ENCODE measurements around the gene CHTF18.
"Not testable (repeated sequence)": the region's sequence is repeated elsewhere in the genome, so short reads cannot be mapped to it uniquely, and the experiment has no call there.

The CHTF18 gene

DNA sequence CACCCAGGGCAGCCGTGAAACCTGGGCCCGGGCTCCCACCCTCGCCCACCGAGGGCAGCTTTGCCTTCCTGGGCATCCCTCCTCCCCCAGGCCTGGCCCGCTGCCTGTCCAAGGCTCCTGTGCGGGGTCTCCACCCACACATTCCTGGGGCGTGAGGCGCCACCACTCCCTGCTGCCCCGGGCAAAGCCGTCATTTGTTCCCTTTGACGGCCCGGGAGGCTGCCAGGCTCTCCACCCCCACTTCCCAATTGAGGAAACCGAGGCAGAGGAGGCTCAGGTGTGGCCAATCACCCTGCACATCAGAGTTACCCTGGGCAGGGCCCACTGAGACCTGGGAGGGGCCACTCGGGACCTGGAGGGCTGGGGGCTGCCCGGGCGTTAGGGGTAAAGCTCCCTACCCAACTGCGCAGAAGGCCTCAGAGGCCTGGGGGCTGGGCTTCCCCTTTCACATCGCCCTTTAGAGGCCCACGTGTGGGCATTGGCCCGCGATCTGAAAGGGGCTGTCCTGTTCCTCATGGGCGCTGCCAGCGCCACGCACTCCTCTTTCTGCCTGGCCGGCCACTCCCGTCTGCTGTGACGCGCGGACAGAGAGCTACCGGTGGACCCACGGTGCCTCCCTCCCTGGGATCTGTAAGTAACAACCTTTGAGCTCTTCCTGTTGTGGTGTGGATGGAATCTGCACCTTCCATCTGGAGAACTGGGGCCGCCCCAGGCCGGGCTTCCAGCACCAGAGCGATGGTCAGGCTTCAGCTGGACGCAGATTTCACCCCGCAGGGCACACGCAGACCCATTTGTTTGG lies 27.7 kb upstream of the CHTF18 start, which contains the start of gene MSLN:
Gene MSLN (plus strand): TSS at position 190 of the 799 bp plus-strand sequence. CDS start 1,947 bp downstream, outside the sequence.
- no peak for DNase-seq

DNA sequence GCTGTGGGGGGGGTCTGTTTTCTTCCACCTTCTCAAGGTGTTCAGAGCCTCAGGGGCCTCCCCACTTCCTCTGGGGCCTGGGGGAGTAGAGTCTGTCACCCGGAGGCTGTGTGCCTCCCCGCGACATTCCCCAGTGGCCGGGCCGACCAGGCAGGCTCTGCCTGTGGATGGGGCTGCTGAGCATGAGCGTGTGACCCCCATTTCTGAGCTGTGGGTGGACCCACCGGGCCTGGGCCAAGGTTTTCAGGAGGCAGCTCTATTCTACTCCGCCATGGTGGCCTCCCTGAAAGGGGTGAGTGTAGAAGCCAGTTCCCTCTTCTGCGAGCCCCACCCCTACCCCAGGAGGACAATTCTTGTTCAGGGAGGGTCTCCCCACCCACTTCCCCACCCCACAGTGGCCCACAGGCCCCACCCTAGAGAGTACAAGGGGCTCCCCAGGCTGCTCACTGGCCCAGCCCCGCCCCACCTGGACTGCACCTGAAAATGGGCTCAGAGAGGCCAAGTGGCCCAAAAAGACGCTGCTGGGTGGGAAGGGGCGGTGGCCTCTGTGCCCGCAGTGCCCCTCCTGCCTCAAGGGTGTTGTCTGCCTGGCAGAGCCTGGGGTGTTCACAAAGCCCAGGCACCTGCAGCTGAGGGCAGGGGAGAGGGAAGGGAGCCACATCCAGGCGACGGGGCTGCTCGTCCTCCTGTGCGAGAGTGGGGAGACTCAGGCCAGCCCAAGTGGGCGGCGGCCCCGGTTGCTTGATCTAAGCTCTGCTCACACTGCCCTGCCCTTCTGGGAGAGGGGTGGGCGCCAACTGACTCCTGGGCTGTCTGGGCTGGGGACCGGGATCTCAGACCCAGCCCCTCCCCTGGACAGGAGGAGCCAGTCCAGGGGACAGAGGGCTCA lies 26.6 kb upstream of the CHTF18 start:
- DNase-seq: no peak

DNA sequence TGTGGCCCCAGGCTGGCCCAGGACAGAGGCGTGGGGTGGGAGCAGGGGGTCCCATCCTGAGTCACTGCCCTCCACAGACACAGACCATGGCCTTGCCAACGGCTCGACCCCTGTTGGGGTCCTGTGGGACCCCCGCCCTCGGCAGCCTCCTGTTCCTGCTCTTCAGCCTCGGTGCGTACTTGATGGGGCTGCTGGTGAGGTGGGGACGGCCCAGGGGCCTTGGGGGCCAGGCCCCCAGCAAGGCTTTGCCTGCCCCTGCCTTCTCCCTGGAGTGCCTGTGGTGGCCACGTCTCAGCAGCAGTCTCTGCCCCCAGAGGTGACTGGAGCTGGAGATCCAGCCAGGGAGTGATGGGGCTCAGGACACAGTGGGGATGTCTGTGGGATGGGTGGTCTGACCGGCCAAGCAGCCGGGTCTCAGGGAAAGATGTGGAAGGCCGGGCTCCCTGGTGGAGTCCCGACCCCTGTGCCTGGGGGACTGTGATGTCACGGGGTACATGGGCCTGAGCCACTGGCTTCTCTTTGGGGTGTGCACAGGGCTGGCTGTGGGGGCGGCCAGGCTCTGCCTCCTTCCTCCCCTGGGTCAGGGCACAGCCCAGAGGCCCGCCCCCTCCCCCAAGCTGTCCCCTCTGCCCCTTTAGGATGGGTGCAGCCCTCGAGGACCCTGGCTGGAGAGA lies 25.7 kb upstream of the CHTF18 start:
- DNase-seq: no peak

DNA sequence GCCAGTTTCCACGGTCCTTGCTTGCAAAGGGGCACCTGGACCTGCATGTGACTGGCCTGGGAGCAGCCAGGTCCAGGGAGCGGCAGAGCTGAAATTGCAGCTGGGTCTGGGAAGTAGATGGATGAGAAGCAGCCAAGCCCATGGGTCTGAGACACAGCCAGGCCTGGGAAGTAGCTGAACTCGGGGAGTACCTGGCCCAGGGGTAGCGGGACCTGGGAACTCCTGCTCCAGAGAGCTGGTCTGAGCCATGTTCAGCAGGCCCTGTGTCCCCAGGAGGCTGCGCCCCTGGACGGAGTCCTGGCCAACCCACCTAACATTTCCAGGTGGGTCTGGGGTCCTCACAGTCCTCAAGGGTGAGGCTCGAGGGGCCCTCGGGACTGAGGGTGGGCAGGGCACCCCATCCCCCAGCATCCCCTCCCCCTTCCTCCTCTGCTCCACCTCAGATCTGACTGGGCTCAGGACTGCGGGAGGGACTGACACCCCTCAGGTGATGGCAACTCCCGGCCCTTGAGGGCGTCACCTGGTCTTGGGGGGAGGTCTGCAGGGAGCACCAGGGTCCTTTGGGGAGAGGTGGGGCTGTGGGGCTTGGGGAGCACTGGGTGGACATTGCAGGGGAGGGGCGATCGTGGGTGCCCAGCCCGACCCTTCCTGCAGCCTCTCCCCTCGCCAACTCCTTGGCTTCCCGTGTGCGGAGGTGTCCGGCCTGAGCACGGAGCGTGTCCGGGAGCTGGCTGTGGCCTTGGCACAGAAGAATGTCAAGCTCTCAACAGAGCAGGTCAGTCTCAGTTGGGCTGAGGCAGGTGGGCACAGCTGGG lies 24.8 kb upstream of the CHTF18 start:
- DNase-seq: no peak

DNA sequence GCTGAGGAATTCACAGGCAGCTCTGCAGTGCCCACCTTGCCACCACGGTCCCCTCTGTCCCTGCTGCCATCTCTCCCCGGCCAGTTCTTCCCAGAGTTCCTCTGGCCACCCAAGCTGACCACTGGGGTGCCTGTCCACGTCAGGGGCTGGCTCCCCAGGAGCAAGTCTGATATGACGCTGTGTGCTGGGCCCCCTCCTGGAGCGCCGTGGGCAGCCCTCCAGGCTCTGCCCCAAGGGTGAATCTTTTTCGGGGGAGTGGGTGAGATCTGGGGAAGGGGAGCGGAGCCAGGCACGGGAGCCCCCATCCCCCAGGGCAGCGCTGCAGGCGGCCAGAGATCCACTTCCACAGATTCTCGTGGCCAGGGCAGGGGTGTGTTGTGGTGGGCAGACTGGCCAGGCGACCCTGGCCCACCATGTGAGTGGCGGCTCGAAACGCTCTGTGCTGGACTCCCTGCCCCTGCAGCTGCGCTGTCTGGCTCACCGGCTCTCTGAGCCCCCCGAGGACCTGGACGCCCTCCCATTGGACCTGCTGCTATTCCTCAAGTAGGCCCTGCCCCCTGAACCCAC lies 24.2 kb upstream of the CHTF18 start:
- DNase-seq: no peak

DNA sequence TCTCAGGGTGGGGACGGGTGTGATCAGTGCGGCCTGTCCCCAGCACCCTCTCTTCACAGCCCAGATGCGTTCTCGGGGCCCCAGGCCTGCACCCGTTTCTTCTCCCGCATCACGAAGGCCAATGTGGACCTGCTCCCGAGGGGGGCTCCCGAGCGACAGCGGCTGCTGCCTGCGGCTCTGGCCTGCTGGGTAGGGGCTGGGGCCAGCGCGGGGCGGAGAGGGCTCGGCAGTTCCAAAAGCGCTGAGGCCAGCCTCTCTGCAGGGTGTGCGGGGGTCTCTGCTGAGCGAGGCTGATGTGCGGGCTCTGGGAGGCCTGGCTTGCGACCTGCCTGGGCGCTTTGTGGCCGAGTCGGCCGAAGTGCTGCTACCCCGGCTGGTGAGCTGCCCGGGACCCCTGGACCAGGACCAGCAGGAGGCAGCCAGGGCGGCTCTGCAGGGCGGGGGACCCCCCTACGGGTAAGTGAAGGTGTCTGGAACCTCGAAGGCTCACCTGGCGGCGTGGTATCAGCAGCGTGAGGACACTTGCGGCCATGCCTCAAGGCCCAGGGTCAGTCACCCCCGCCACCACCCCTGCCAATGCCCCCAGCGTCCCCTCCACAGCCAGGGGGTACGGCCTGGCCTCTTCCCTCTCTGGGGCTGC lies 23.5 kb upstream of the CHTF18 start:
- DNase-seq: no peak

DNA sequence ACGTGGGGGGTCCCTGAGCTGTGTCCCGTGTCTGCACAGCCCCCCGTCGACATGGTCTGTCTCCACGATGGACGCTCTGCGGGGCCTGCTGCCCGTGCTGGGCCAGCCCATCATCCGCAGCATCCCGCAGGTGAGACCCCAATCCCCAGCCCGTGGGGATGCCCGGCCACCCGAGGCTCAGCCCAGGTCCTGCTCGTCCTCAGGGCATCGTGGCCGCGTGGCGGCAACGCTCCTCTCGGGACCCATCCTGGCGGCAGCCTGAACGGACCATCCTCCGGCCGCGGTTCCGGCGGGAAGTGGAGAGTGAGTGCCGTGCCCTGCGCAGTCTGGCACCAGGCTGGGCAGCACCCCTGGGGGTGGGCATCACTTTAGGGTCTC lies 22.9 kb upstream of the CHTF18 start:
- no peak for DNase-seq

DNA sequence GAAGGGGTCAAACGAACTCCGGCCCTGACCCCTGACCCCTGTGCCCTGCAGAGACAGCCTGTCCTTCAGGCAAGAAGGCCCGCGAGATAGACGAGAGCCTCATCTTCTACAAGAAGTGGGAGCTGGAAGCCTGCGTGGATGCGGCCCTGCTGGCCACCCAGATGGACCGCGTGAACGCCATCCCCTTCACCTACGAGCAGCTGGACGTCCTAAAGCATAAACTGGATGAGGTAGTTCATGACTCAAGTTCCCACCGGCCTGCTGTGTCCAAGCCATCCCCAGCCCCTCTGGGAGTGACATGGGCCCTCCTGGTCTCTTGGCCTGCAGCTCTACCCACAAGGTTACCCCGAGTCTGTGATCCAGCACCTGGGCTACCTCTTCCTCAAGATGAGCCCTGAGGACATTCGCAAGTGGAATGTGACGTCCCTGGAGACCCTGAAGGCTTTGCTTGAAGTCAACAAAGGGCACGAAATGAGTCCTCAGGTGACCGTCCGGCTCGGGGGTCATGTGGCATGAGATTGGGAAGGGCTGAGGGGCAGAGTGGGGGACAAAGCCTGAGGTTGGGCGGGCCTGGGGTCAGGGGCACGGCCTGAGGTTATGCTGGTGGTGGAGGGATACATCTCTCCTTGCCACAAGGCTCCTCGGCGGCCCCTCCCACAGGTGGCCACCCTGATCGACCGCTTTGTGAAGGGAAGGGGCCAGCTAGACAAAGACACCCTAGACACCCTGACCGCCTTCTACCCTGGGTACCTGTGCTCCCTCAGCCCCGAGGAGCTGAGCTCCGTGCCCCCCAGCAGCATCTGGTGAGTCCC lies 22.2 kb upstream of the CHTF18 start:
- no peak for DNase-seq

DNA sequence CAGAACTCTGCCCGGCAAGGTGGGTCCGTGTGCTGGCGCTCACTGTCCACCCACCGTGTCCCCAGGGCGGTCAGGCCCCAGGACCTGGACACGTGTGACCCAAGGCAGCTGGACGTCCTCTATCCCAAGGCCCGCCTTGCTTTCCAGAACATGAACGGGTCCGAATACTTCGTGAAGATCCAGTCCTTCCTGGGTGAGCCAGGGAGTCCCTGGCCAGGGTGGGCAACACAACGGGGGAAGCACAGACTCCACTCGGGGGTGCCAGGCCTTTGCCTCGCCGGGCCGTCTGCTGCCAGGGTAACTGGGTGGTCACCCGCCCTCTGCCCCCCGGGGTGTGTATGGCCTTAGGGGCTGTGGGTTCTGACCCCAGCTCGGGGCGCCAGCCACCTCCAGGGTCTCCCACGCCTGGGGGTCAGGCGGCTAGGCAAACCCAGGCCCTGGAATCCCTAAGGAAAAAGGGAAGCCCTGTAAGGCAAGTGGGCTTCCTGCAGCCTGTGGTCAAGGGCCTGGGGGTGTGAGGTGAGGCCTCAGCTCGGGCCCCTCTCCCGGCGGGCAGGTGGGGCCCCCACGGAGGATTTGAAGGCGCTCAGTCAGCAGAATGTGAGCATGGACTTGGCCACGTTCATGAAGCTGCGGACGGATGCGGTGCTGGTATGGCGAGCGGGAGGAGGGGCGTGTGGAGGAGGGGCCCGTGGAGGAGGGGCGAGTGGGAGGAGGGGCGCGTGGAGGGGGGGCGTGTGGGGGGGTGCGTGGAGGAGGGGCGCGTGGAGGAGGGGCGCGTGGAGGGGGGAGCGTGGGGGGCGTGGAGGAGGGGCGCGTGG lies 21.4 kb upstream of the CHTF18 start:
- DNase-seq: no peak

DNA sequence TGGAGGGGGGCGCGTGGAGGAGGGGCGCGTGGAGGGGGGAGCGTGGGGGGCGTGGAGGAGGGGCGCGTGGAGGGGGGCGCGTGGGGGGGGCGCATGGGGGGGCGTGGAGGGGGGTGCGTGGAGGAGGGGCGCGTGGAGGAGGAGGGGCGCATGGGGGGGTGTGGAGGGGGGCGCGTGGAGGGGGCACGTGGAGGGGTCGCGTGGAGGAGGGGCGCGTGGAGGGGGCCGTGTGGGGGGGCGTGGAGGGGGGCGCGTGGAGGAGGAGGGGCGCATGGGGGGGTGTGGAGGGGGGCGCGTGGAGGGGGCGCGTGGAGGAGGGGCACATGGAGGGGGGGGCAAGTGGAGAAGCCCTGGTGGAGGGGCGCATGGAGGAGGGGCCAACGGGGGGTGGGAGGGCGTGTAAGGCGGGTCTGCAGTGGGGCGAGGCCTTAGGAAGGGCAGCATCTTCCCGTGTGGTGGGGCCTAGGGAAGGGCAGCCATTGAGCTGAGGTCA lies 20.6 kb upstream of the CHTF18 start:
- no peak for DNase-seq

DNA sequence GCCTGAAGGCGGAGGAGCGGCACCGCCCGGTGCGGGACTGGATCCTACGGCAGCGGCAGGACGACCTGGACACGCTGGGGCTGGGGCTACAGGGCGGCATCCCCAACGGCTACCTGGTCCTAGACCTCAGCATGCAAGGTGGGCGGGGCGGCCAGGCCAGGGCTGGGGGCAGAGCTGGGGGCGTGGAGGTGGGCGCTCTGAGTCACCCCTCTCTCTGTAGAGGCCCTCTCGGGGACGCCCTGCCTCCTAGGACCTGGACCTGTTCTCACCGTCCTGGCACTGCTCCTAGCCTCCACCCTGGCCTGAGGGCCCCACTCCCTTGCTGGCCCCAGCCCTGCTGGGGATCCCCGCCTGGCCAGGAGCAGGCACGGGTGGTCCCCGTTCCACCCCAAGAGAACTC lies 20.0 kb upstream of the CHTF18 start:
- DNase-seq: no peak

DNA sequence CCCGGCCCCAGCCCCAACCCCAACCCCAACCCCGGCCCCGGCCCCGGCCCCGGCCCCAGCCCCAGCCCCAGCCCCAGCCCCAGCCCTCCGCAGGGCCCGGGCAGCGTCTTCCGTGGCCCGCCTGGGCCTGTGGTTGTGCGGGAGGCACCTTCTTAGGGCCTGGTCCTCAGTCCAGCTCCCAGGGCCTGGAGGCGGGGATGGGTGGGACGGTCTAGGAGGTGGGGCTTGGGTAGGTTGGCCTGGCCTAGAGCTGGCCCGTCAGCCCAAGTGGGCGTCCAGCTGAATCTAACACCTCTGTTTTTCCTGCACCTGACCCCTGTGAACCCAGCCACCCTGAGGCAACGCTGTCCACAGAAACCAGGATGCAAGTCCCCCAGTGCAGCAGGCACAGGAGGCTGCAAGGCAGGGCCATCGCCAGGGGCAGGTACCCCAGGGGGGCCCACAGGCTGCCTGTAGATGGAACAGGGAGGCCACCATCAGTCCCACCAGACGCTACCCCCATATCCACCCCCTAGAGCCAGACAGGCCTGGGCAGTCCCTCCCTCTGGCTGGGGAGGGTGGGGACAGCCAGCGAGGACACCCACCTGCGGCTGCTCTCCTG lies 19.1 kb upstream of the CHTF18 start:
- DNase-seq: no peak

DNA sequence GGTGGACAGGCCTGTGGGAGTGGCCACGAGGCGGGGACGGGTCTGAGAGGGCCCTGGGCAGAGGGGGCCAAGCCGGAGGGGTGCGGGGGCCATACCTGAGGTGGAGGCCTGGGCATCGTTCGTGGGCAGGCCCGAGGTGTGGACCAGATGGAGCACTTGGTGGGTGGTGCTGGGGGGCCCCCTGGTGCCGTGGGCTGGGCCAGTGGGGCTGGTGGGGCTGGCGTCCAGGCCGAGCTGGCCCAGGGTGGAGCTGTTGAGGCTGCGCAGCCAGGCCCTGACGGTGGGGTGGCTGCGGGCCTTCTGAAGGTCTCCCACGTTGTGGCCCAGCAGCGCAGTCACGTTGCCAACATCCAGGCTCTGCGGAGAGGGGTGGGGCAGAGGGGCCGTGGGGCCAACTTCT lies 18.5 kb upstream of the CHTF18 start:
- no peak for DNase-seq

DNA sequence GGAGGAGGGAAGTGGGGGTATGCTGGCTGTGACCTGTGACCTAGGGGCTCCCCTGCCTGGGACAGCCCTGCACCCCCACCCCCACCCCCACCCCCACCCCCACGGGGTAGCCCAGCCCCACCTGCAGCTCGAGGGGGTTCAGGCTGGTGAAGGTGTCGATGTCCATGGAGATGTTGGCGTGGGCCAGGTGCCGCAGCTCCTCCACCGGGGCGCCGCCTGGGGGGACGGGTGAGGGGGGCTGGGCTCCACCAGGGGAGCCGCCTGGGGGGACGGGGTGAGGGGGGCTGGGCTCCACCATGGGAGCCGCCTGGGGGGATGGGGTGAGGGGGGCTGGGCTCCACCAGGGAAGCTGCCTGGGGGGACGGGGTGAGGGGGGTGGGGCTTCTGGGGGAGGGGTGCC lies 18.0 kb upstream of the CHTF18 start:
- DNase-seq: no peak

DNA sequence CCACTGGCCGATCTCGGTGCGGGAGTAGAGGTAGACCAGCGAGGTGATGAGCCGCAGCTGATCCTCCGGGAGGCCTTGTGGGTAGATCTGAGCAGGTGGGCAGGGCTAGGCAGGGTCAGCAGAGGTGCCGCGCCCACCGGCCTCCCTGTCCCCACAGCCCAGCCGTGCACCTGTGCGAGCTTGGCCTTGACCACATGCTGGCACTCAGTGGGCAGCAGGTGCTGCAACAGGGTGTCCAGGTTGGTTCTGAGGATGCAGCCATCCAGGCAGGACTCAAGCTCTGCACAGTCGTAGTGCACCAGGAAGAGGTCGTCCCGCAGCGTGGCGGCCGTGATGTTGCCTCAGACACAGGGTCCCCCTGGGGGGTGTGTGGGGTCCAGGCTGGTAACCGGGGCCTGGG lies 15.5 kb upstream of the CHTF18 start:
- no peak for DNase-seq

DNA sequence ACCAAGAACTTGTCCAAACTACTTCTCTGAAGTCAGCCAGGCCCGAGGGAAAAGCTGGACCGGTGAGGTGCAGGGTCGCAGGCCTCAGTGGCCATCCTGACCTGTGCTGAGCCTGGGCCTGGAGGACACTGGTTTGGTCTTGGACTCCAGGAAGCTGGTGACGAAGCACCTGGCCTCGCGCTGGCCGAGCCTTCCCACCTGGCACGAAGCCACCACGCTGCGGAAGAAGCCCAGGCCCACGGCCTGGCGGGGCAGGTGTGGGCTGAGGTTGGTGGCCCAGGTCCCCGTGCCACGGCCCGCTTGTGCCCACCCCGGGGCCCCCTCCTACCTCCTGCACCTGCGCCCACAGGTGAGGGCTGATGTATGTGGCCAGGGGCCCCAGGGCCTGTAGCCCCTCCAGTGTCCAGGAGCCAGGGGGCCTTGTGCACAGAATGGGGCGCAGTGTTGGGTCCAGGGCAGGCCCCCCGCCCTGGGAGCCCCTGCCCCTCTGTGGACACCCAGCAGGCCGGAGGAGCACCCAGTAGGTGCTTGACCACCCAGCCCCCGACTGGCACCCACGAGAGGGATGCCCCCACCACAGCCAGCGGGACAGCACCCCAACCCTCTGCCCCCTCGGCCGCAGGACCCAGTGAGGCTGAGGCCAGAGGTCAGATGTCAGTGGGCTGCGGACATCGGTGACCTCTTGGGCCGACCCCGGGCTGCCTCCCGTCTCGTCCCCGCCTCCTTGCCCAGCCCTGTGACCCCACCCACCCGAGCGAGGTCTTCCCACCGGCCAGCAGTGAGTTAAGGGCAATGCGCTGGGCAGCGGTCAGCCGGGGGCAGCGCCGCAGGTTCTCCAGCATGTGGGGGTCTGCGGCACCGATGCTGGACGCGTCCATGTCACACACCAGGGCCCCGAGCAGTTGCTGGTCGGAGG lies 14.1 kb upstream of the CHTF18 start:
- DNase-seq: no peak

DNA sequence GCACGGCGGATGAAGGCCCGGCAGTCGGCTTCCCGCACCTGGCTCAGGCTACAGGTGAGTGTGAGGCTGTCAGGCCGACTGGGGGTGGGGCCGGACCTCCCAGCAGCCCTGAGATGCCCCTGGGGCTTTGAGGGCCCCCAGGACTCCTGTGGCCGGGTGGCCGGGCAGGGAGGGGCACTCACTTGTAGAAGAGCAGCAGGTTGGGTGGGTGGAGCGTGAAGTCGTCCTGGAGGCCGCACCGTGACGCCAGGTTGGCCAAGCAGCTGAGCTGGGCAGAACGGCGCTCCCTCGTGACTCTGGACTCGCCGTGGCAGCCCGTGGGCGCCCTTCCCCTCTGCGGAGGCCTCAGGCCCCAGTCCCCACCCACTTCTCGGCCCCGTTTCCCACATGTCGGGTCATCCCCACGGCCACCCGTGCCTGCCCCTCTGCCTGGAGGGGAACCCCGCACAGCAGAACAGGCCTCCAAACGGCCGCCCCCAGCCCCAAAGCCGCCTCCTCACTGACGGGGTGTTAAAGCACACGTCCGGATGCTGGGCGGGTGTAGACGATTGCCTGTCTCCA lies 13.1 kb upstream of the CHTF18 start:
- no peak for DNase-seq

DNA sequence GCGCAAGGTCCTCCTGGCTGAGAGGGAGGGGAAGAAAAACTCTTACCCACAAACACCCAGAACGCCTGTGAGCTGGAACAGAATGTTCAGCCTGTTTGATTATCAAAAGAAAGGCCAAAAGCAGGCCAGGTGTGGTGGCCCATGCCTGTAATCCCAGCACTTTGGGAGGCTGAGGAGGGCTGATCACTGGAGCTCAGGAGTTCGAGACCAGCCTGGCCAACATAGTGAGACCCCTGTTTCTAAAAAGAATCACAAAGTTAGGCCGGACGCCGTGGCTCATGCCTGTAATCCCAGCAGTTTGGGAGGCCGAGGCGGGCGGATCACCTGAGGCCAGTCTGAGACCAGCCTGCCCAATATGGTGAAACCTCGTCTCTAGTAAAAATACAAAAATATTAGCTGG lies 12.1 kb upstream of the CHTF18 start:
- DNase-seq: not testable (repeated sequence)

Measured in 8988T (cell line).